PC-3 (cell line): ENCODE results near the gene ZMIZ1. TPM values are rescaled to one million over a fixed set of nuclear protein-coding genes. Genes with fewer than 3 reads are reported as not detected.

Experiments used
- ATAC-seq: fragments of 200-7000 bp; cut with Tn5 transposase; 2 replicates; pipeline ENCODE4 v1.9.1; 2020; ENCODE audit warnings: mild to moderate bottlenecking, moderate library complexity
- BruUV-seq: library from RNA; stranded (reverse); fragments of 400-500 nt; replicated peaks from 2 replicates; lab custom pipeline; 2021; lab: Mats Ljungman, UMichigan
- CTCF ChIA-PET: fragments of 300-600 bp; sonication (Branson Sonifier 250); formaldehyde crosslinking; loops from one replicate; lab custom pipeline; 2022; ENCODE audit warnings: antibody characterized with exemption; lab: Charles Lee
- POLR2A ChIA-PET: fragments of 300-600 bp; sonication (Branson Sonifier 250); formaldehyde crosslinking; loops from one replicate; lab custom pipeline; 2022; ENCODE audit warnings: antibody characterized with exemption; ENCODE audit not compliant: unreplicated experiment; lab: Charles Lee
- DNase-seq: peaks from one replicate; pipeline ENCODE4 v3.0.0-alpha.2; 2015
- H2AFZ ChIP-seq: fragments of 300-600 bp; sonication (generic); 2 replicates; pipeline ENCODE4 v1.6.0; 2016; ENCODE audit warnings: antibody characterized with exemption, low read length
- H3F3A ChIP-seq: fragments of 300-600 bp; sonication (generic); one replicate; pipeline ENCODE4 v1.6.0; 2017; ENCODE audit warnings: antibody characterized with exemption, low read length, control low read depth, mild to moderate bottlenecking; ENCODE audit not compliant: unreplicated experiment
- H3K27ac ChIP-seq: fragments of 300-600 bp; sonication (generic); 2 replicates; pipeline ENCODE4 v1.5.1; 2016; ENCODE audit warnings: mild to moderate bottlenecking, low read length
- H3K27me3 ChIP-seq: fragments of 300-600 bp; sonication (generic); 2 replicates; pipeline ENCODE4 v1.6.1; 2016; ENCODE audit warnings: low read length, mixed read lengths
- H3K36me3 ChIP-seq: fragments of 300-600 bp; sonication (generic); 2 replicates; pipeline ENCODE4 v1.6.1; 2016; ENCODE audit warnings: low read depth, mixed run types, low read length, mixed read lengths
- H3K4me1 ChIP-seq: fragments of 300-600 bp; sonication (generic); 2 replicates; pipeline ENCODE4 v1.5.1; 2016; ENCODE audit warnings: low read length; ENCODE audit not compliant: insufficient read depth
- H3K4me2 ChIP-seq: fragments of 300-600 bp; sonication (generic); 2 replicates; pipeline ENCODE4 v1.6.0; 2016; ENCODE audit warnings: low read length
- H3K4me3 ChIP-seq: fragments of 300-600 bp; sonication (generic); 2 replicates; pipeline ENCODE4 v1.5.1; 2016; ENCODE audit warnings: mild to moderate bottlenecking, low read length, mixed read lengths
- H3K79me2 ChIP-seq: fragments of 300-600 bp; sonication (generic); 2 replicates; pipeline ENCODE4 v1.6.1; 2017; ENCODE audit warnings: low read length, mixed read lengths
- H3K9ac ChIP-seq: fragments of 300-600 bp; sonication (generic); 2 replicates; pipeline ENCODE4 v1.6.0; 2016; ENCODE audit warnings: mild to moderate bottlenecking, low read length
- H3K9me2 ChIP-seq: fragments of 300-600 bp; sonication (generic); replicated peaks from 2 replicates; pipeline ENCODE4 v1.6.1; 2016; ENCODE audit warnings: mixed run types, low read length, mixed read lengths
- H3K9me3 ChIP-seq: fragments of 300-600 bp; sonication (generic); 2 replicates; pipeline ENCODE4 v1.6.1; 2016; ENCODE audit warnings: low read length, mixed read lengths
- H4K20me1 ChIP-seq: fragments of 300-600 bp; sonication (generic); 2 replicates; pipeline ENCODE4 v1.6.1; 2016; ENCODE audit warnings: low read length, mixed read lengths
- CTCF ChIP-seq: fragments of 300-600 bp; sonication (generic); conservative IDR thresholded peaks from 2 replicates; pipeline ENCODE4 v1.5.1; 2017; ENCODE audit warnings: antibody characterized with exemption, low read depth, mild to moderate bottlenecking, low read length
- EZH2 ChIP-seq: fragments of 300-600 bp; sonication (generic); IDR thresholded peaks from one replicate; pipeline ENCODE4 v1.6.1; 2017; ENCODE audit warnings: antibody characterized with exemption, mild to moderate bottlenecking, low read length; ENCODE audit not compliant: unreplicated experiment
- EZH2phosphoT487 ChIP-seq: fragments of 300-600 bp; sonication (generic); IDR thresholded peaks from 2 replicates; pipeline ENCODE4 v1.6.1; 2018; ENCODE audit warnings: mild to moderate bottlenecking, antibody characterized with exemption, low read length, borderline replicate concordance
- intact Hi-C: fragments of 100-400 bp; cut with micrococcal nuclease; formaldehyde crosslinking; loops from 2 replicates; pipeline ENCODE4 v1.9.0; 2023
- total RNA-seq: library from RNA; depleted of rRNA; stranded (reverse); fragments of >200 nt; gene quantifications from 2 replicates; pipeline ENCODE4 v1.2.3, GENCODE V29; 2014

ZMIZ1 gene
- total RNA-seq, 1 experiment from 2014 or later, result 55.4 TPM

- Histone ChIP-seq H3K36me3 (peaks cover 12% of the 10 kb centered on the region), H3K27me3 (no peaks in the 10 kb centered on the region), H3F3A (peaks cover 6% of the 10 kb centered on the region), H3K9me3 (no peaks in the 10 kb centered on the region), H3K79me2 (no peaks in the 10 kb centered on the region), H3K27ac (no peak overlapping the region), H3K4me1 (no peaks in the 10 kb centered on the region), H3K9ac (no peak overlapping the region), H3K4me3 (no peak overlapping the region), H3K4me2 (no peak overlapping the region), H4K20me1 (peaks cover 3% of the 10 kb centered on the region; the same call in 1 of the 2 replicates), H3K9me2 (no peaks in the 10 kb centered on the region), H2AFZ (no peak overlapping the region)
- ChIA-PET POLR2A (no interaction called here), CTCF (interaction anchor here (0.5 to 1.6 kb wide), 2 partner anchors 14 to 43 kb away, joined by 3 read pairs; no protein-coding TSS in a partner anchor)
- no TSS peak for BruUV-seq
- ATAC-seq, result no peak; the same call in 1 of the 2 replicates
- DNase-seq, result no peak
- no peak for TF ChIP-seq EZH2phosphoT487
- no peak for TF ChIP-seq EZH2
- intact Hi-C loops, result no loop called here
Observed at GRCh38 chr10:79360499-79361342, 292.0 kb downstream of the ZMIZ1 start.

- intact Hi-C loops, result no loop called here
- no peaks in the 10 kb centered on the region for H3K4me1 ChIP-seq
- H4K20me1 ChIP-seq, result no peaks in the 10 kb centered on the region
- H3K9ac ChIP-seq, result no peak overlapping the region
- H3K9me2 ChIP-seq, result no peaks in the 10 kb centered on the region
- H3K27me3 ChIP-seq, result no peaks in the 10 kb centered on the region
- DNase-seq (no peak), ATAC-seq (no peak)
- CTCF ChIA-PET, result no interaction called here
- peaks cover 1% of the 10 kb centered on the region for H3F3A ChIP-seq
- no peak overlapping the region for H3K4me3 ChIP-seq
- POLR2A ChIA-PET, result no interaction called here
- H2AFZ ChIP-seq, result no peak overlapping the region
- no peaks in the 10 kb centered on the region for H3K79me2 ChIP-seq
- H3K36me3 ChIP-seq, result peaks cover 1% of the 10 kb centered on the region; the same call in 1 of the 2 replicates
- no peak overlapping the region for H3K27ac ChIP-seq
- BruUV-seq, result no TSS peak
- no peaks in the 10 kb centered on the region for H3K9me3 ChIP-seq
- TF ChIP-seq EZH2 (no peak), EZH2phosphoT487 (no peak), CTCF (no peak)
- H3K4me2 ChIP-seq, result no peak overlapping the region
Observed at GRCh38 chr10:79361726-79362397, 293.1 kb downstream of the ZMIZ1 start.
